ENCODE measurements around the gene PRKAG2. TPM values are rescaled to one million over a fixed set of nuclear protein-coding genes. Genes with fewer than 3 reads are reported as not detected.

PRKAG2 gene
- polyA plus RNA-seq, 3 donors: 29.2 to 59.8 (median 30.9) TPM

GRCh38 chr7:151630358-151630757 is 246.6 kb downstream of the PRKAG2 start:
- H3K27ac ChIP-seq (ENCODE audit: low read depth in 1 of 2, low read length in 2 of 2): no peak overlapping the region
- Mint-ChIP-seq H3K27me3 (ENCODE audit: low read depth in 3 of 3) (peaks cover 0 to 2% (median 0%) of the 10 kb centered on the region in 3 donors), H3K9me3 (peaks cover 0 to 3% (median 0%) of the 10 kb centered on the region in 7 donors), H3K4me1 (peaks cover 22% of the 10 kb centered on the region), H3K27ac (no peak overlapping the region), H3K4me3 (peak overlapping the region in 1 of 2 donors; percentile 85), H3K36me3 (peaks cover 34 to 40% of the 10 kb centered on the region in 2 donors)
- H3K27me3 ChIP-seq (ENCODE audit: control insufficient read depth in 2 of 2, insufficient read depth in 2 of 2, low read length in 2 of 2): no peaks in the 10 kb centered on the region
- peaks cover 21 to 25% of the 10 kb centered on the region in 2 donors for H3K4me1 ChIP-seq (ENCODE audit: control insufficient read depth in 1 of 2, insufficient read depth in 2 of 2, low read length in 2 of 2)
- H2AFZ ChIP-seq (ENCODE audit: insufficient read depth, low read depth, low read length, poor library complexity, severe bottlenecking): no peak overlapping the region
- H3K36me3 ChIP-seq (replicated peaks in 1 of 2; ENCODE audit: control insufficient read depth in 1 of 2, insufficient read depth in 2 of 2, low read length in 2 of 2): peaks cover 13 to 44% of the 10 kb centered on the region in 2 donors
- no peak overlapping the region for H3K9ac ChIP-seq (ENCODE audit: insufficient read depth, low read length, poor library complexity, severe bottlenecking)
- no peaks in the 10 kb centered on the region for H3K9me3 ChIP-seq (replicated peaks in 1 of 2; ENCODE audit: control insufficient read depth in 1 of 2, insufficient read depth in 1 of 2, low read length in 2 of 2)
- H3K79me2 ChIP-seq (ENCODE audit: insufficient read depth, low read length): peaks cover 47% of the 10 kb centered on the region
- WGBS (ENCODE audit: insufficient coverage): 100% methylated on average over 2 of the region's 5 CpGs
- intact Hi-C loops (cut with micrococcal nuclease): loop anchor here in 1 of 2 donors (5.0 kb wide), 2 partner anchors 108 to 127 kb away; no protein-coding TSS in a partner anchor
- no peak overlapping the region for H3K4me2 ChIP-seq (replicated peaks; ENCODE audit: extremely low read depth, low read length, poor library complexity, severe bottlenecking)
- TF ChIP-seq, protein P1, sequence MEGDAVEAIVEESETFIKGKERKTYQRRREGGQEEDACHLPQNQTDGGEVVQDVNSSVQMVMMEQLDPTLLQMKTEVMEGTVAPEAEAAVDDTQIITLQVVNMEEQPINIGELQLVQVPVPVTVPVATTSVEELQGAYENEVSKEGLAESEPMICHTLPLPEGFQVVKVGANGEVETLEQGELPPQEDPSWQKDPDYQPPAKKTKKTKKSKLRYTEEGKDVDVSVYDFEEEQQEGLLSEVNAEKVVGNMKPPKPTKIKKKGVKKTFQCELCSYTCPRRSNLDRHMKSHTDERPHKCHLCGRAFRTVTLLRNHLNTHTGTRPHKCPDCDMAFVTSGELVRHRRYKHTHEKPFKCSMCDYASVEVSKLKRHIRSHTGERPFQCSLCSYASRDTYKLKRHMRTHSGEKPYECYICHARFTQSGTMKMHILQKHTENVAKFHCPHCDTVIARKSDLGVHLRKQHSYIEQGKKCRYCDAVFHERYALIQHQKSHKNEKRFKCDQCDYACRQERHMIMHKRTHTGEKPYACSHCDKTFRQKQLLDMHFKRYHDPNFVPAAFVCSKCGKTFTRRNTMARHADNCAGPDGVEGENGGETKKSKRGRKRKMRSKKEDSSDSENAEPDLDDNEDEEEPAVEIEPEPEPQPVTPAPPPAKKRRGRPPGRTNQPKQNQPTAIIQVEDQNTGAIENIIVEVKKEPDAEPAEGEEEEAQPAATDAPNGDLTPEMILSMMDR (IDR thresholded peaks at IDR 0.05): no peak
- peaks cover 60% of the 10 kb centered on the region for H4K20me1 ChIP-seq (ENCODE audit: insufficient read depth, low read length)
- peak overlapping the region in 1 of 3 experiments; percentile 80 for H3K4me3 ChIP-seq (replicated peaks in 1 of 3; ENCODE audit: low read depth in 2 of 3, low read length in 3 of 3)
- DNase-seq: no peak

DNA sequence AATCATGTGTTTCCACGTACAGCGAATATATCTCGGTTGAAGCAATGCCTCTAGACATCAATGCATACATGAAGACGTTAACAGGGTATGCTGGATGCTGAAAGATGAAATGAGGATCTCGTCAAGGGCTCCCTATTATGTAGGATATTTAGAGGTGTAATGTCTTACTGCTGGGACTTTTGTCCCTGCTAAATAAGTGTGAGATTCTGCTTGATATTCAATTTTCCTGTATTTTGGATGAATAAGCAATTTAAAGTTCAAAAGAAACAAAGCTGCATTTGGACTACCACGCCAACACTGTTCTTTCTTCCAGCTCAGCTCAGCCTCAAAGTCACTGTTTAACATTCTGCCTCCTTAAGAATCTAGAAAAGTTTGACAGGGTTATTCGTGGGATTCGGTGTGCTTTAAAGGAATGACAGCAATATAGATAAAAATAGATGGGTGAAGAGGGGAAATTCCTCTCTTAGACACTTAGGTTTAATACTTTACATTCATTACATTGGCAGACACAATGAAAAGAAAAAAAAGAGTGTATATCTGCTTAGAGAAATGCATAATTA is 247.1 kb downstream of the PRKAG2 start:
- peaks cover 0 to 3% (median 0%) of the 10 kb centered on the region in 7 donors for H3K9me3 Mint-ChIP-seq
- Histone ChIP-seq H3K27me3 (ENCODE audit: control insufficient read depth in 2 of 2, insufficient read depth in 2 of 2, low read length in 2 of 2) (no peaks in the 10 kb centered on the region), H3K9me3 (replicated peaks in 1 of 2; ENCODE audit: control insufficient read depth in 1 of 2, insufficient read depth in 1 of 2, low read length in 2 of 2) (no peaks in the 10 kb centered on the region), H3K4me3 (replicated peaks in 1 of 3; ENCODE audit: low read depth in 2 of 3, low read length in 3 of 3) (no peak overlapping the region), H3K27ac (ENCODE audit: low read depth in 1 of 2, low read length in 2 of 2) (no peak overlapping the region), H3K9ac (ENCODE audit: insufficient read depth, low read length, poor library complexity, severe bottlenecking) (no peak overlapping the region), H3K4me2 (replicated peaks; ENCODE audit: extremely low read depth, low read length, poor library complexity, severe bottlenecking) (no peak overlapping the region), H2AFZ (ENCODE audit: insufficient read depth, low read depth, low read length, poor library complexity, severe bottlenecking) (no peak overlapping the region), H3K36me3 (replicated peaks in 1 of 2; ENCODE audit: control insufficient read depth in 1 of 2, insufficient read depth in 2 of 2, low read length in 2 of 2) (peaks cover 15 to 50% of the 10 kb centered on the region in 2 donors), H3K4me1 (ENCODE audit: control insufficient read depth in 1 of 2, insufficient read depth in 2 of 2, low read length in 2 of 2) (peaks cover 21 to 25% of the 10 kb centered on the region in 2 donors), H4K20me1 (ENCODE audit: insufficient read depth, low read length) (peaks cover 66% of the 10 kb centered on the region), H3K79me2 (ENCODE audit: insufficient read depth, low read length) (peaks cover 52% of the 10 kb centered on the region)
- H3K27me3 Mint-ChIP-seq (ENCODE audit: low read depth in 3 of 3): peaks cover 0 to 2% (median 0%) of the 10 kb centered on the region in 3 donors
- WGBS (ENCODE audit: insufficient coverage): 92% methylated on average over 3 of the region's 8 CpGs
- no peak overlapping the region for H3K27ac Mint-ChIP-seq
- intact Hi-C loops (cut with micrococcal nuclease): loop anchor here in 1 of 2 donors (5.0 kb wide), 2 partner anchors 107 to 128 kb away; no protein-coding TSS in a partner anchor
- H3K4me3 Mint-ChIP-seq: no peak overlapping the region
- peaks cover 39 to 45% of the 10 kb centered on the region in 2 donors for H3K36me3 Mint-ChIP-seq
- TF ChIP-seq, protein P1 (IDR thresholded peaks at IDR 0.05): no peak
- no peak for DNase-seq
- peaks cover 22% of the 10 kb centered on the region for H3K4me1 Mint-ChIP-seq
